B cell (primary cell): Measurements from ENCODE around the gene AK8. TPM values are rescaled to one million over a fixed set of nuclear protein-coding genes. Genes with fewer than 3 reads are reported as not detected.

Source experiments
- ATAC-seq: fragments of 200-7000 bp; cut with Tn5 transposase; one replicate; pipeline ENCODE4 v1.10.0; 2021; ENCODE audit warnings: low read depth, mild to moderate bottlenecking, moderate number of reproducible peaks, moderate library complexity
- CTCF ChIA-PET: fragments of 350-600 bp; sonication (Branson Sonifier 250); formaldehyde crosslinking; loops from one replicate; lab custom pipeline; 2021; ENCODE audit warnings: antibody characterized with exemption, inconsistent platforms; lab: Charles Lee
- POLR2A ChIA-PET: fragments of 350-600 bp; sonication (Branson Sonifier 250); formaldehyde crosslinking; loops from one replicate; lab custom pipeline; 2021; ENCODE audit warnings: antibody characterized with exemption; lab: Charles Lee
- DNase-seq: peaks from one replicate; pipeline ENCODE4 v3.0.0; 2013
- H2AFZ ChIP-seq: 2 replicates; pipeline ENCODE4 v1.6.1; 2012; ENCODE audit warnings: mild to moderate bottlenecking, low read depth, low read length; ENCODE audit not compliant: insufficient read depth, poor library complexity, severe bottlenecking
- H3K27ac ChIP-seq, 2 donors: 1 replicate in 1 of 2; 2 replicates in 1 of 2; pipeline ENCODE4 v1.5.1; 2012 to 2013; ENCODE audit warnings: low read length in 2 of 2, mild to moderate bottlenecking in 2 of 2, moderate library complexity in 1 of 2
- H3K27me3 ChIP-seq, 4 experiments: fragments of 200-600 bp in 1 of 4; sonication (generic) in 1 of 4; replicated peaks in 1 of 4; 1 replicate in 2 of 4; 2 replicates in 2 of 4; pipeline versions ENCODE4 v1.6.1 to v1.7.0; 2013 to 2016; ENCODE audit warnings: low read length in 3 of 4, mild to moderate bottlenecking in 2 of 4, mixed read lengths in 1 of 4, moderate library complexity in 1 of 4; ENCODE audit not compliant: insufficient read depth in 4 of 4, control insufficient read depth in 3 of 4; ENCODE audit errors: control extremely low read depth in 1 of 4
- H3K36me3 ChIP-seq, 2 experiments: replicated peaks in 1 of 2; 1 replicate in 1 of 2; 2 replicates in 1 of 2; pipeline versions ENCODE4 v1.6.1 to v1.7.1; 2013; ENCODE audit warnings: low read length in 1 of 2; ENCODE audit not compliant: insufficient read depth in 2 of 2, control insufficient read depth in 1 of 2; ENCODE audit errors: control extremely low read depth in 1 of 2, extremely low read depth in 1 of 2
- H3K4me1 ChIP-seq, 2 donors: fragments of 200-600 bp in 1 of 2; sonication (generic) in 1 of 2; 1 replicate in 1 of 2; 2 replicates in 1 of 2; pipeline versions ENCODE4 v1.5.1 to v1.6.1; 2013 to 2017; ENCODE audit warnings: low read length in 2 of 2; ENCODE audit not compliant: control insufficient read depth in 2 of 2, insufficient read depth in 2 of 2
- H3K4me2 ChIP-seq: replicated peaks from 2 replicates; pipeline ENCODE3; 2012; ENCODE audit warnings: mild to moderate bottlenecking, low read depth, low read length; ENCODE audit not compliant: poor library complexity, severe bottlenecking
- H3K4me3 ChIP-seq, 5 experiments: fragments of 200-600 bp in 1 of 5; sonication (generic) in 1 of 5; 1 replicate in 3 of 5; 2 replicates in 2 of 5; pipeline versions ENCODE4 v1.5.1 to v1.7.0; 2011 to 2016; ENCODE audit warnings: low read length in 4 of 5, mild to moderate bottlenecking in 4 of 5, low read depth in 2 of 5, control low read depth in 1 of 5, moderate library complexity in 1 of 5; ENCODE audit not compliant: insufficient read depth in 1 of 5; ENCODE audit errors: control extremely low read depth in 1 of 5, extremely low read depth in 1 of 5
- H3K79me2 ChIP-seq: fragments of 200-600 bp; sonication (generic); one replicate; pipeline ENCODE4 v1.6.0; 2016; ENCODE audit warnings: low read length; ENCODE audit not compliant: control insufficient read depth, insufficient read depth
- H3K9ac ChIP-seq: fragments of 200-600 bp; sonication (generic); 2 replicates; pipeline ENCODE4 v1.6.1; 2017; ENCODE audit warnings: mild to moderate bottlenecking, low read length, moderate library complexity
- H3K9me3 ChIP-seq, 3 donors: one replicate each; pipeline versions ENCODE4 v1.6.1 to v1.7.1; 2013; ENCODE audit warnings: low read length in 2 of 3; ENCODE audit not compliant: control insufficient read depth in 2 of 3, insufficient read depth in 1 of 3; ENCODE audit errors: control extremely low read depth in 1 of 3
- H4K20me1 ChIP-seq: 2 replicates; pipeline ENCODE4 v1.6.0; 2012; ENCODE audit warnings: mild to moderate bottlenecking, low read length; ENCODE audit not compliant: insufficient read depth, control insufficient read depth, poor library complexity, severe bottlenecking
- H3K27ac Mint-ChIP-seq: one replicate; pipeline ENCODE4 v1.8.0; 2021; ENCODE audit warnings: mixed read lengths
- H3K27me3 Mint-ChIP-seq: one replicate; pipeline ENCODE4 v1.8.0; 2021; ENCODE audit warnings: mixed read lengths
- H3K4me1 Mint-ChIP-seq: one replicate; pipeline ENCODE4 v1.8.0; 2021; ENCODE audit warnings: mixed read lengths
- H3K4me3 Mint-ChIP-seq: one replicate; pipeline ENCODE4 v1.8.0; 2021; ENCODE audit warnings: mixed read lengths
- H3K9me3 Mint-ChIP-seq: one replicate; pipeline ENCODE4 v1.8.0; 2022; ENCODE audit warnings: mixed read lengths; ENCODE audit not compliant: insufficient read depth
- EZH2 ChIP-seq: IDR thresholded peaks from 2 replicates; pipeline ENCODE4 v1.6.1; 2012; ENCODE audit warnings: borderline replicate concordance, low read depth, mild to moderate bottlenecking, moderate library complexity, low read length; ENCODE audit not compliant: insufficient read depth, poor library complexity, severe bottlenecking
- WGBS: methylation state at CpG from one replicate; pipeline ENCODE4 v1.1.5; 2013; ENCODE audit warnings: missing lambda C conversion rate; ENCODE audit not compliant: insufficient coverage; 5-methylcytosine and 5-hydroxymethylcytosine counted together
- intact Hi-C: fragments of 100-400 bp; cut with micrococcal nuclease; formaldehyde crosslinking; loops from one replicate; pipeline ENCODE4 v1.10.0; 2022
- polyA plus RNA-seq: library from polyadenylated mRNA; depleted of rRNA; stranded (reverse); fragments of >200 nt; gene quantifications from 2 replicates; pipeline ENCODE4 v1.2.3, GENCODE V29; 2012
- total RNA-seq, 2 donors: library from RNA; stranded (reverse); fragments of 120-200 nt in 1 of 2; gene quantifications; 1 replicate in 1 of 2; 2 replicates in 1 of 2; pipeline versions ENCODE4 v1.2.3 to v1.2.4, GENCODE V29; 2013 to 2022
- TF ChIP-seq, protein P1 (sequence below): fragments of 200-600 bp; IDR thresholded peaks from one replicate; pipeline ENCODE4 v1.8.0; 2022; ENCODE audit warnings: antibody characterized with exemption, mild to moderate bottlenecking

The AK8 gene
- total and polyA plus RNA-seq, 2 donors (not counting 1 experiment from before 2014, with no cell fraction given) = 1.9 to 8.6 TPM

DNA sequence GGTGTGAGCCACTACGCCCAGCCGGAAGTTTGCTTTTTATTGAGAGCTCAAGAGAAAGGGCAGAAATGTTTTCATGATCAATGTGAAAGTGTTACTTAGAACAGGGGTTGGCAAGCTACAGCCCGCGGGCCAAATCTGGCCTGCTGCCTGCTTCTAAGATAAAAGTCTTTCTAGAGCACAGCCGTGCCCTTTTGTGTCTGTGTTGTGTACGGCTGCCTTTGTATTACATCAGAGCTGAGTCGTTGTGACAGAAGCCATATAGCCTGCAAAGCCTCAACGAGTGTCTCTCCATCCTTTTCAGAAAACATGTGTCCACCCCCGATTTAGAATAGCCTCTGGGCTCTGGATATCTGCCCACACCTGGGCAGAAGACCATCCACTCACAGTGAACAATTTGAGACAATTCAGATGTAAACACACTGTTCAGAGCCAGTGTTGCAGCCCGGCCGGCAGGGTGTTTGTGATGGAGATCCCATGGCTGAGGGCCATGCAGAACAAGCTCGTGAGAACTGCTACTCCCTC lies 28.8 kb downstream of the AK8 start:
- Mint-ChIP-seq H3K27me3 (no peaks in the 10 kb centered on the region), H3K4me1 (peaks cover 21% of the 10 kb centered on the region), H3K9me3 (no peaks in the 10 kb centered on the region), H3K27ac (peak overlapping the region; percentile 47), H3K4me3 (peak overlapping the region; percentile 48)
- H3K27me3 ChIP-seq = no peaks in the 10 kb centered on the region
- H3K27ac ChIP-seq = no peak overlapping the region
- 92% methylated on average over 12 of the region's 12 CpGs for WGBS
- H3K9me3 ChIP-seq = no peaks in the 10 kb centered on the region
- ChIA-PET CTCF (interaction anchor here (0.5 to 3.8 kb wide), 13 partner anchors 15 to 1991 kb away, joined by 3 to 38 read pairs (median 3); partner anchors contain the start of genes AK8, DDX31, SPACA9 and TSC1), POLR2A (interaction anchor here (1.1 kb wide), 1 partner anchor 30 kb away, joined by 12 read pairs; the partner anchor contains the start of gene SPACA9)
- no peaks in the 10 kb centered on the region for H4K20me1 ChIP-seq
- no peak overlapping the region for H3K4me3 ChIP-seq
- peak overlapping the region; percentile 40 for H3K4me2 ChIP-seq
- peak overlapping the region; percentile 25 for H2AFZ ChIP-seq
- H3K4me1 ChIP-seq = peaks cover 0 to 36% of the 10 kb centered on the region in 2 donors
- H3K9ac ChIP-seq = no peak overlapping the region
- ATAC-seq = no peak
- no peaks in the 10 kb centered on the region for H3K36me3 ChIP-seq
- no peak for DNase-seq
- intact Hi-C loops = no loop called here
- no peaks in the 10 kb centered on the region for H3K79me2 ChIP-seq
- TF ChIP-seq EZH2 = no peak
- TF ChIP-seq, protein P1, sequence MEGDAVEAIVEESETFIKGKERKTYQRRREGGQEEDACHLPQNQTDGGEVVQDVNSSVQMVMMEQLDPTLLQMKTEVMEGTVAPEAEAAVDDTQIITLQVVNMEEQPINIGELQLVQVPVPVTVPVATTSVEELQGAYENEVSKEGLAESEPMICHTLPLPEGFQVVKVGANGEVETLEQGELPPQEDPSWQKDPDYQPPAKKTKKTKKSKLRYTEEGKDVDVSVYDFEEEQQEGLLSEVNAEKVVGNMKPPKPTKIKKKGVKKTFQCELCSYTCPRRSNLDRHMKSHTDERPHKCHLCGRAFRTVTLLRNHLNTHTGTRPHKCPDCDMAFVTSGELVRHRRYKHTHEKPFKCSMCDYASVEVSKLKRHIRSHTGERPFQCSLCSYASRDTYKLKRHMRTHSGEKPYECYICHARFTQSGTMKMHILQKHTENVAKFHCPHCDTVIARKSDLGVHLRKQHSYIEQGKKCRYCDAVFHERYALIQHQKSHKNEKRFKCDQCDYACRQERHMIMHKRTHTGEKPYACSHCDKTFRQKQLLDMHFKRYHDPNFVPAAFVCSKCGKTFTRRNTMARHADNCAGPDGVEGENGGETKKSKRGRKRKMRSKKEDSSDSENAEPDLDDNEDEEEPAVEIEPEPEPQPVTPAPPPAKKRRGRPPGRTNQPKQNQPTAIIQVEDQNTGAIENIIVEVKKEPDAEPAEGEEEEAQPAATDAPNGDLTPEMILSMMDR = no peak

DNA sequence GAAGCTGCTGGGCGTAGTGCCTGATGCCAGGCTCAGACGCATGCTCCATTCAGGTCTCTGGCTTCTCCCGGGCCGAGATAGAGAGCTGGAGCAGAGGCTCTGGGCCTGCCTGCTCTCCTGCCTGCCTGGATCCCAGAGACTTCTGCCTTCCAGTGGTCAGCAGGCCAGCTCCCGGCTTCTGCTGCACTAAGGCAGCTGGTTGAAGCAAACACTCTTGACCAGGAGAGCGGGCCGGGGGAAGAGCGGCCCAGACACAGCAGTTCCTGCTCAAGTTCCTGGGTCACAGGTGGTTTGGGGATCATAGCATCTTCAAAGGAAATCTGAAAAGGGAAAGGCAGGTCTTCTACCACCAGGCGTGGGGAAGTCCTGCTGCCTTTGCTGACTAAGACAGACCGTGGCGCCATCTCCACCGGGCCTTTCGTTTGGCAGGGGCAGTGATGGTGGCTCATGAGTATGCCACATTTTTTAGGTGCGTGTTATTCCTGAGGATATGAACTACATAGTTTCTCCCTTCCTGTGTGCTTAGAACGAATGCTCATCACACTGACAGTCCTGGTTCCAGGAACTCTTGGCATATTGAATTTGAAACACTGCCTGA lies 31.1 kb downstream of the AK8 start:
- no peaks in the 10 kb centered on the region for H3K36me3 ChIP-seq
- H3K9me3 ChIP-seq = no peaks in the 10 kb centered on the region
- H3K27ac Mint-ChIP-seq = no peak overlapping the region
- no peak overlapping the region for H2AFZ ChIP-seq
- ChIA-PET CTCF (interaction anchor here (1.5 kb wide), 1 partner anchor 55 kb away, joined by 9 read pairs; no protein-coding TSS in a partner anchor), POLR2A (no interaction called here)
- no peak overlapping the region for H3K4me3 ChIP-seq
- no peaks in the 10 kb centered on the region for H4K20me1 ChIP-seq
- no peak overlapping the region for H3K9ac ChIP-seq
- no peak overlapping the region for H3K27ac ChIP-seq
- no peaks in the 10 kb centered on the region for H3K27me3 Mint-ChIP-seq
- H3K4me1 Mint-ChIP-seq = peaks cover 19% of the 10 kb centered on the region
- no peaks in the 10 kb centered on the region for H3K27me3 ChIP-seq
- peaks cover 0 to 31% of the 10 kb centered on the region in 2 donors for H3K4me1 ChIP-seq
- H3K9me3 Mint-ChIP-seq = no peaks in the 10 kb centered on the region
- WGBS = 90% methylated on average over 15 of the region's 15 CpGs
- no peak overlapping the region for H3K4me3 Mint-ChIP-seq
- no peak for ATAC-seq
- H3K79me2 ChIP-seq = no peaks in the 10 kb centered on the region
- no peak for TF ChIP-seq EZH2
- TF ChIP-seq, protein P1 = no peak
- no peak for DNase-seq
- intact Hi-C loops = no loop called here
- H3K4me2 ChIP-seq = no peak overlapping the region
